ENCODE results near the gene ANKRD50.

The ANKRD50 gene

DNA sequence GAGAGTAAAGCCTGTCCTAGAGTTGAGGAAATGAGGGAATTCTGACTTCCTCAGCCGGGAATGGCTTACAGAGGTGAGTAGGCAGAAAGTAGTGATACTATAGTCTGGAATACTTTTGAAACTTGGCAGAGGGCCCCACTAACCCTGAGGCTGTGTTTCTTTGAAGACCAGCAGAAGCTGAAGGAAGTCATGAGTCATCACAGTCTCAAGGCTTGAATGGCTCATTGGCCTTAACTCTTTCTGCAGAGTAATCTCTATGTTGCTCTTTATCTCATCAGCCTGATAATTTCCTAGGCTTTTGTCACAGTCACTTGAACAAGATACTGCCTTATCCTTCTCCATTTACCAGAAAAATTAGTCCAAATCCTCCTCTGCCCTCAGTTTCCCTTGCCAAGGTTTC lies 80.8 kb downstream of the ANKRD50 start:
- DNase-seq: no peak

DNA sequence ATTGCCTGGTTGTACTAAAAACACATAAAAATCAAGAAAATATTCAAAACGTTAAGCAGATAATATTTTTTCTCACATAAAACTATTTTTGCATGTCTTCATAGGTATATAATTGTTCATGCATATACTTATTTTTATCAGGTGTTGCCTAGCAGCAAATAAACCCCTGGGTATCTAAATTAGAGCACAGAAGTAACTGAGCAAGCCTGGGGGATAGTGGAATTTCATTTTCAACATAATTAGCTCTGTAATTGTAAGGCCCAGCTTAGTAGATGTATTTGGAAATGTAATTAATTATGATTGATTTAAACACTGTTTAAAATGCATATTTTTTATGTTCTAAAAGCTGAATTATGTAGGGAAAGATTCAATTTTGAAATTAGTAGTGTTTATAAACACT lies 82.9 kb downstream of the ANKRD50 start:
- no peak for DNase-seq
